SU-DHL-6 (cell line): Measurements from ENCODE around the gene FOXO6.

Experiments used
- EZH2phosphoT487 ChIP-seq: fragments of 200-600 bp; sonication (generic), shearing (Covaris generic); conservative IDR thresholded peaks from 2 replicates; pipeline ENCODE4 v1.6.1; 2018; ENCODE audit warnings: mild to moderate bottlenecking, antibody characterized with exemption, low read length, moderate library complexity, mixed read lengths
- TF ChIP-seq, protein P1 (sequence below): fragments of 200-600 bp; sonication (generic); IDR thresholded peaks from one replicate; pipeline ENCODE4 v1.5.1; 2017; ENCODE audit warnings: antibody characterized with exemption, mild to moderate bottlenecking, low read length, moderate library complexity; ENCODE audit not compliant: insufficient read depth, poor library complexity, severe bottlenecking

- TF ChIP-seq, protein P1, sequence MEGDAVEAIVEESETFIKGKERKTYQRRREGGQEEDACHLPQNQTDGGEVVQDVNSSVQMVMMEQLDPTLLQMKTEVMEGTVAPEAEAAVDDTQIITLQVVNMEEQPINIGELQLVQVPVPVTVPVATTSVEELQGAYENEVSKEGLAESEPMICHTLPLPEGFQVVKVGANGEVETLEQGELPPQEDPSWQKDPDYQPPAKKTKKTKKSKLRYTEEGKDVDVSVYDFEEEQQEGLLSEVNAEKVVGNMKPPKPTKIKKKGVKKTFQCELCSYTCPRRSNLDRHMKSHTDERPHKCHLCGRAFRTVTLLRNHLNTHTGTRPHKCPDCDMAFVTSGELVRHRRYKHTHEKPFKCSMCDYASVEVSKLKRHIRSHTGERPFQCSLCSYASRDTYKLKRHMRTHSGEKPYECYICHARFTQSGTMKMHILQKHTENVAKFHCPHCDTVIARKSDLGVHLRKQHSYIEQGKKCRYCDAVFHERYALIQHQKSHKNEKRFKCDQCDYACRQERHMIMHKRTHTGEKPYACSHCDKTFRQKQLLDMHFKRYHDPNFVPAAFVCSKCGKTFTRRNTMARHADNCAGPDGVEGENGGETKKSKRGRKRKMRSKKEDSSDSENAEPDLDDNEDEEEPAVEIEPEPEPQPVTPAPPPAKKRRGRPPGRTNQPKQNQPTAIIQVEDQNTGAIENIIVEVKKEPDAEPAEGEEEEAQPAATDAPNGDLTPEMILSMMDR: no peak
- no peak for TF ChIP-seq EZH2phosphoT487
These were observed 40.1 kb upstream of the FOXO6 start for GRCh38 chr1:41320895-41321676.
